Activated CD4-positive, alpha-beta T cell treated with anti-CD3 and anti-CD28 coated beads for 24 hours (primary cell): ENCODE data around the gene SPACA7.

Experiments used
- DNase-seq, 2 donors: peaks; one replicate each; pipeline ENCODE4 v3.0.0-alpha.2; 2020; ENCODE audit warnings: low read depth in 2 of 2

The SPACA7 gene

DNA sequence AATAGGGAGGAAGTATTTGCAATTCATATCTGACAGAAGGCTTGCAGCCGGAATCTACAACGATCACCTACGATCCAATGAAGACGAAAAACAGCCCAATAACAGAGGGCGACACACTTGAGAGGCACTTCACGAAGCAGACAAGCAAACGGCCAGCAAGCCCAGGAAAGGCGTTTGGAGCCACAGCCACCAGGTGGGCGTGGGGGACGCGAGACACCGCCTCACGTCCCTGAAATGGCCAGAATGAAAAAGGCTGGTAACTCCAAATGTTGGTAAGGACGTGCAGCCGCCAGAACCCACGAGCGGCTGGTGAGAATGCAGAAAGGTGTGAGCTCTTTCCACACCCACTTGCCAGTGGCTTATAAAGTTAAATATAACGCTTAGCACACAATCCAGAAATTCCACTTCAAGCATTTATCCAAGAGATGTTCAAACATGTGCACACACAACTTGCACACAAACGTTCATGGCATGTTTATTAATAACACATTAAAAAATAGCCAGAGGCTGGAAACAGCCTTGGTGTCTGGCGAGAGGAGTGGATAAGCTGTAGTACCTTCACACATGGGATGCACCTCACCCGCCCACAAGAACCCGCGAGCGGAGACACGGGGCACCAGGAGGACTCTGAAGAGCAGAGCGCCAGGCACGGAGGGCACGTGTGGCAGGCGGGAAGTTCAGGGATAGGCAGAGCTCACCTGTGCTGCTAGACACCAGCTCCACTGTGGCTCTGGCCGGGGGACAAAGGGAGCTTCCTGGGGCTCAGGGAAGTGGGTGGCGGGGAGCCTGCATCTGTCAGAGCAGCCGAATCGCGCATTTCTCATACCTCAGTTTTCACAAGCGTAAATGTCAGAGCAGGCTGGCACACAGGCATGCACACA is 89.3 kb downstream of the SPACA7 start:
- no peak for DNase-seq

DNA sequence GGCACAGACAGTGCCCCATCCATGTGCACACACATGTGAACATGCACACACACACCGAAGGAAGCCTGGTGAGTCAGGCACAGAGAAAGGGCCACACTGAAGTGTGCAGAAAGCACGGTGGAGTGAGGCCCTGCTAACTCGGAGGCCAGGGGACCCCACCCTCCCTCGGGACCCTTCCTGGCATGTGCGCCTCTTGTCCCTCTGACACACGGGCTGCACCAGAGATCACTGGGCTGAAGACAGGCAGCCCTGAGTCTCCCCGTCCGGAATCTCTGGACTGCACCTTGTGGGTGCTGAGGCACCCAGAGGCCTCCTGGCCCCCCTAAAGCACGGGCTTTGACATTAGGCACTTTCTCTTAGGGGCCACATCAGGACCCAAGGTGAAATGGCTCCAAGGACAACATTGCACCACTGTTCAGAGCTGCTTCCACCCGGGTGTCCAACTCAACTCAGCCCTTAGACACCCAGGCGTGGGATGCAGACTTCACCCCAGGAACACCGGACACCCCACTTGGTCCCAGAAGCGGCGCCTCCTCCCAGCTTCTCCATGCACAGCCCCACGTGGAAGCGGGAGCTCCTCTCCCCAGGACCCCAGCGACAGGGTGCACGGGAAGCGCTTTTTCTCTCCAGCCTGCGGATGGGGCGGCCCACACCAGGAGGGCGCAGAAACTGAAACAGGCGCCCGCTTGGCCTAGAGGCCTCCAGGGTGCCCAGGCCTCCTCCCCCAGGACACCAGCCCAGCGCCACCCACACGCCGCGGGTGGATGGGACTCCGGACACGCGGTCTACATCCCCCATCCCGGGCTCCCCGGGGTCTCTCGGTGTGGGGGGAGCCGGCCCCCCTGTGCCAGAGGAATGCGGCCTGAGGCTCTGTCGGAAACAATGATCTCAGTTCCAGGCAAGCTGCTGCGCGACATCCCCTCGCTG is 90.2 kb downstream of the SPACA7 start:
- no peak for DNase-seq

DNA sequence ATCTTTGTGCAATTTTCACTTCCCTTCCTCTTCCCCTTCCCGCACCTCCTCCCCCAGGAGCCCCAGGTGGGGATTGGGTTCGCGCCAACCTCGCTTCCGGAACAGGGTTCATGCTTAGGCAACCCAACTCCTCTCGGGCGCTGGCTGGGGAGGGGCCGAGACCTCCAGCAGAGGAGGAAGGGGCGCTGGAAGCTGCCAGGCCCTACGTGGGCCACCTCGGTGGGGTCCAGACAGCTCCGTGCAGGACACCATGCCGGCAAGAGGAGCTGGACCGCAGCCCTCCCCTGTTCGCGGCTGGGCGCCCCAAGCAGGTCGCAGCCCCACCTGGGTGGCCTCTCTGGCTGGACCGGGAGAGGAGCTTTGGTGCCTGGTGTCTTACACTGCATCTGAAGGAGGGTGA is 91.1 kb downstream of the SPACA7 start:
- DNase-seq = no peak

DNA sequence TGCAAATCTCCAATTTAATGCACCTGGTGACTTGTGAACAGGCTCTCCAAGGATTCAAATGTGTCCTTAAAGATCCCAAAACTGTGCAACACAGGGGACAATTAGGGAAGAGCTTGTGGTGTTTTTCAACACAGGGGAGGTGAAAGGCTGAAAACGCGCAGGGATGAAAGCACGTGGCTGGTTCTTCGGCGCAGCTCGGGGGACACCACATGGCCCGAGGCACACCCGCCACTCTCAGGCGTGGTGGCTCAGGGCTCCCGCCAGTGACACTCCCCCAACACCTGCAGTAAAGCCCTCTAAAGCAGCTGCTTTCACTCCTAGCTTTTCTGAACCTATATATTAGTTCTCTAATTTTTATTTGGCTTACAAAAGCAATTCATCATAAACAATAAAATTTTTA is 91.9 kb downstream of the SPACA7 start:
- no peak for DNase-seq

DNA sequence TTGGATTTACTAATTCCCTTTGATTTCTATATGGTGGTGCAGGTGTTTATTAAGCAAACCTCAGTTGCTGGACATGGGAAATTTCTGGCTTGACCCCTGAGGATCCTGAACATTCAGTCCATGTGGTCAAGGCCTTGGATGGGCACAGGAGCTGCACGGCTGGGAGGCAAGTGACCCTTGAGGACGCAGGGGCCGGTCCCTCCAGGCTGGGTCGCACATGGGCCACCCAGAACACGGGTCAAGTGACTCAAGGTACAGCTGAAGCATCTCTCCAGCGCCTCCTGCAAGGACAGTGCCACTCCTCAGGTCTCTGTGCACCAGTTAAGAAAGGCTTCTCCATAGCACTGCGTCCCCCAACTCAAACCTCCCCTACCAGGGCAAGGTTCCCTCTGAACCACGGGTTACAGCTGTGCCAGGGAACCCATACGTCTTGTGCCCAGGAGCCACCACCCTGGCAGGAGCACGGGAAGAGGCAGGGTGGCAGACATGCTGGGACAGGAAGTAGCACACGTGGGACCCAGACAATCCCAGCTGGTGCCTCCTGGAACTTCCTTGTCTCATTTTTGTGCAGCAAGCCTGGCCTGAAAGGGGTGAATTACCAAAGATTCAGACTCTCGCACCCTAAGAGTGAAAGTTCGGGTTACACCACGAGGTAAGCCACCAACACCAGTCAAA is 93.1 kb downstream of the SPACA7 start:
- DNase-seq = no peak

DNA sequence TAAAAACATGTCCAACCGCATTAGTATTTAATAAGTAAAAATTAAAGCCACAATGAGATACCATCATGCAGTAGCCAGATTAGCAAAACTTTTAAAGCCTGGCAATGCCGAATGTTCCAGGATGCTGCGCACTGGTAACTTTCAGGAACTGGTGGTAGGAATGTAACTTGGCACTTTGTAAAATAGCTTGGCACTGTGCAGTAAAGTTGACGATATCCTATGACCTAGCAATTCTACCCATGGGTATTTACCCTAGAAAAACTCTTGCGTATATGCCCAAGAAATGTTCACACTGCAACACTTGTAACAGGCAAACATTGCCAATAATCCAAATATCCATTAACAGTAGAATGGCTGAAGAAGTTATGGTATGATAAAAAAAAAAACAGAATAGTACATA is 97.7 kb downstream of the SPACA7 start:
- no peak for DNase-seq

DNA sequence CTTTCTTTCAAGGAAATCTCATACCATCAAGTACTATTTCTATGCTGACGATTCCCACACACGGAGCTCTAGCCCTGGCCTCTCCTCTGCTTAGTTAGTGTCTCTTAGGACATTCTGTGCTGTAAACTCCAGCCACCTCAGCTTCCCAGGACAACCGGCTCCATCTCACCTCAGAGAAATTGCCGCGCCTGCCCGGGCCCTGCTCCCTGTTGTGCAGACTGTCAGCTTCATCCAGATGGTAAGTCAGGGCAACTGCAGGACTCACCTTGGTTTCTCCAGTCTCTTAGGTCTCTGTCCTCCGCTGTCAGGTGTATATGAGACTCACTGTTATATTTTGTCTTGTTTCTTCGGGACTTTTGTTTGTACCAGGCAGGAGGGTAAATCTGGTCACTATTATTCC is 98.7 kb downstream of the SPACA7 start:
- DNase-seq = no peak

DNA sequence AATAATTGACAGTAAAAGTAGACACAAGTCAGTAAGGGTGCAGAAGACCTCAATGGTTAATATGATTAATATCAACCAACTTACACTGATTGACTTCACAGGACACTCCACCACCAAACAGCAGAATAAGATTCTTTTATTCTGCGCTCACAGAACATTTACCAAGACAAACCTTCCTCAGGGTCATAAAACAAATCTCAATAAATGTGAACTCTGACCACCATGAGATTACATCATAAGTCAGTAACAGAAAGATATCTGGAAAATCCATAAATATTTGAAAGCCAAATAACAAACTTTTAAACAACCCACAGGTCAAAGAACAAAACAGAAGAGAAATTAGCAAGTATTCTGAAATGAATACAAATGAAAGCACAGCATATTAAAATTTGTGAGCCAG is 99.7 kb downstream of the SPACA7 start:
- DNase-seq = no peak

DNA sequence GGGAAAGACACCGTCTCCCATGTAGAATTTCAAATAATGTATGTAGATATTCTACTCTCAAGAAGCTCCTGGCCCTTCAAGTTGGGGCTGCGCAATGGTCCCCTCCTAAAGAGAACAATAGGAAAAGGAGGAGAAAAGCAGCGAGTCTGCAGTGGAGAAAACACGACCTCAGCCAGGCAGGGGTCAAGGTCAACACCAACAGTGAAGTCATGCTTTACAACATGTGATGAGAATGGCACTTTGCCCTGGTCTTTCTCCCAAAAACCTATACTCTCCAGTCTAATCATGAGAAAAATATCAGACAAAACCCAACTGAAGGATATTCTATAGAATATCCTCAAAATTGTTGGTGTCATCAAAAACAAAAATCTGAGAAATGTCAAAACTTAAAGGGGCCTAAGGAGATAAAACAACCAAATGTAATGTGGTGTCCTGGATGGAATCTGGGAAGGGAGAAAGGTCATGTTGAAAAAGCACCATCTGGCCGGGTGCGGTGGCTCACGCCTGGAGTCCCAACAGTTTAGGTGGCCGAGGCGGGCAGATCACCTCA is 101.0 kb downstream of the SPACA7 start:
- no peak for DNase-seq

DNA sequence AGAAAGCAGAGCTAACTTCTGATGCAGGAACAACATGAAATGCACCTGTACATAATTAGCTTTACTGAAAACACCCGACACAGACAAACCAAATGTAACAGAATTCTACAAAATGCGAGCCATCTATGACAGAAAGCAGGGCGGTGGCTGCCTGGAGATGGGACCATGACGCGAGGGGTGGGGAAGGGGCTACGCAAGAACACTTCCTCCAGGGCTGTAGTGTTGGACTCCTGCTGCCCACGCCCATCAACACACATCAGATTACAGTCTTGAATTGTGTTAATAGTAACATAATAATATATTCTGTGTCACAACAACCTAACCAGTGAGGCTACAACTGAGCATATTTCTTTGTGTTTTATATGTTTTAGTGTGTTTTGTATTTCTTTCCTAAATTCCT is 103.2 kb downstream of the SPACA7 start:
- DNase-seq = no peak

DNA sequence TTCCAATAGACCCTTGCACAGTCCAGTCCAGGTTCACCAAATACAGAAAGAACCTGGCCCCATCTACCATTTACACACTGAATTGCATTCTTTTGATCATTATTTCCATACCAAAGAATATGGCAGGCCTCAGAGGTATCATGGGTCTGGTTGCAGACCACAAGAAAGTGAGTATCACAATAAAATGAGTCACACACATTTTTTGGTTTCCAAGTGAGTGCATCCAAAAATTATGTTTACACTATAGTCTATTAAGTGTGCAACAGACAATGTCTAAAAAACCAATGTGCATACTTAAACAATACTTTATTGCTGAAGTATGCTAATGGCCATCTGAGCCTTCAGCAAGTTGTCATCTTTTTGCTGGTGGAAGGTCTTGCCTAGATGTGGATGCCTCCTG is 105.3 kb downstream of the SPACA7 start:
- DNase-seq = no peak

DNA sequence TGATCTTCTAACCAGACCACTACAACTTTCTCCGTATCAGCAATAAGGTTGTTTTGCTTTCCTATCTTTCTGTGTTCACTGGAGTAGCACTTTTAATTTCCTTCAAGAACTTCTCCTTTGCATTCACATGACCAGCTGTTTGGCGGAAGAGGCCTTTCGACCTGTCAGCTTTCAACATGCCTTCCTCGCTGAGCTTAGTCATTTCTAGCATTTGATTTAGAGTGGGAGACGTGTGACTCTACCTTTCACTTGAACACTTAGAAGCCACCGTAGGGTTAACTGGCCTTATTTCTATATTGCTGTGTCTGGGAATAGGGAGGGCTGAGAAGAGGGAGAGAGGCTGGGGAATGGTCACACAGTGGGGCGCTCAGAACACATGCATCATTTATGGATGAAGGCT is 107.1 kb downstream of the SPACA7 start:
- DNase-seq = no peak
